A673 (cell line): ENCODE results near the gene KCMF1. TPM values are rescaled to one million over a fixed set of nuclear protein-coding genes. Genes with fewer than 3 reads are reported as not detected.

Experiments
- BruUV-seq: library from RNA; stranded (reverse); fragments of 400-500 nt; replicated peaks from 2 replicates; lab custom pipeline; 2021; lab: Mats Ljungman, UMichigan
- CTCF ChIA-PET: fragments of 300-600 bp; sonication (Branson Sonifier 250); formaldehyde crosslinking; loops from one replicate; lab custom pipeline; 2022; ENCODE audit warnings: antibody characterized with exemption; lab: Charles Lee
- POLR2A ChIA-PET: fragments of 300-600 bp; sonication (Branson Sonifier 250); formaldehyde crosslinking; loops from one replicate; lab custom pipeline; 2022; ENCODE audit warnings: antibody characterized with exemption; ENCODE audit not compliant: low non-redundant PET; lab: Charles Lee
- DNase-seq: peaks from one replicate; pipeline ENCODE4 v3.0.0-alpha.2; 2015; ENCODE audit warnings: low spot score
- H3K27ac ChIP-seq: fragments of 200-600 bp; sonication (generic); 2 replicates; pipeline ENCODE4 v1.5.1; 2016; ENCODE audit warnings: mixed run types, low read depth, mild to moderate bottlenecking, mixed read lengths, antibody characterized with exemption, low read length; ENCODE audit not compliant: poor library complexity, severe bottlenecking
- H3K27me3 ChIP-seq: fragments of 200-600 bp; sonication (generic); replicated peaks from 2 replicates; pipeline ENCODE4 v1.6.1; 2017; ENCODE audit warnings: mixed run types, low read depth, mild to moderate bottlenecking, mixed read lengths, antibody characterized with exemption, low read length; ENCODE audit not compliant: insufficient read depth, poor library complexity
- H3K36me3 ChIP-seq: fragments of 200-600 bp; sonication (generic); 2 replicates; pipeline ENCODE4 v1.6.1; 2016; ENCODE audit warnings: mixed run types, mild to moderate bottlenecking, mixed read lengths, antibody characterized with exemption, low read length; ENCODE audit not compliant: insufficient read depth, poor library complexity, severe bottlenecking
- H3K4me1 ChIP-seq: fragments of 200-600 bp; sonication (generic); 2 replicates; pipeline ENCODE4 v1.6.1; 2017; ENCODE audit warnings: mixed run types, mild to moderate bottlenecking, mixed read lengths, antibody characterized with exemption, low read length; ENCODE audit not compliant: insufficient read depth, poor library complexity, severe bottlenecking
- H3K4me3 ChIP-seq: fragments of 200-600 bp; sonication (generic); 2 replicates; pipeline ENCODE4 v1.5.1; 2016; ENCODE audit warnings: low read depth, mixed run types, mild to moderate bottlenecking, mixed read lengths, low read length; ENCODE audit not compliant: poor library complexity, severe bottlenecking
- H3K9me3 ChIP-seq: fragments of 200-600 bp; sonication (generic); 2 replicates; pipeline ENCODE4 v1.6.1; 2016; ENCODE audit warnings: mixed run types, low read depth, mild to moderate bottlenecking, mixed read lengths, antibody characterized with exemption, low read length; ENCODE audit not compliant: poor library complexity, severe bottlenecking
- EZH2 ChIP-seq: fragments of 200-600 bp; sonication (generic); IDR thresholded peaks from 2 replicates; pipeline ENCODE4 v1.6.1; 2017; ENCODE audit warnings: borderline replicate concordance, low read depth, mild to moderate bottlenecking, mixed read lengths, antibody characterized with exemption, low read length; ENCODE audit not compliant: poor library complexity, severe bottlenecking
- intact Hi-C: fragments of 100-400 bp; cut with micrococcal nuclease; formaldehyde crosslinking; loops from one replicate; pipeline ENCODE4 v1.10.0; 2022; ENCODE audit not compliant: unreplicated experiment
- total RNA-seq: library from RNA; stranded (reverse); gene quantifications from 2 replicates; pipeline ENCODE4 v1.2.3, GENCODE V29; 2021
- TF ChIP-seq, protein P1 (sequence below): fragments of 300-800, 200-600 bp; sonication (generic); conservative IDR thresholded peaks from 2 replicates; pipeline ENCODE4 v1.5.1; 2017; ENCODE audit warnings: low read depth, mild to moderate bottlenecking, antibody characterized with exemption, low read length, moderate library complexity, mixed read lengths

The KCMF1 gene
- total RNA-seq, 1 experiment from 2014 or later, result 110 TPM

GRCh38 chr2:84989422-84989821, 18.5 kb downstream of the KCMF1 start:
- POLR2A ChIA-PET, result no interaction called here
- DNase-seq, result no peak
- intact Hi-C loops, result no loop called here
- TF ChIP-seq, protein P1, sequence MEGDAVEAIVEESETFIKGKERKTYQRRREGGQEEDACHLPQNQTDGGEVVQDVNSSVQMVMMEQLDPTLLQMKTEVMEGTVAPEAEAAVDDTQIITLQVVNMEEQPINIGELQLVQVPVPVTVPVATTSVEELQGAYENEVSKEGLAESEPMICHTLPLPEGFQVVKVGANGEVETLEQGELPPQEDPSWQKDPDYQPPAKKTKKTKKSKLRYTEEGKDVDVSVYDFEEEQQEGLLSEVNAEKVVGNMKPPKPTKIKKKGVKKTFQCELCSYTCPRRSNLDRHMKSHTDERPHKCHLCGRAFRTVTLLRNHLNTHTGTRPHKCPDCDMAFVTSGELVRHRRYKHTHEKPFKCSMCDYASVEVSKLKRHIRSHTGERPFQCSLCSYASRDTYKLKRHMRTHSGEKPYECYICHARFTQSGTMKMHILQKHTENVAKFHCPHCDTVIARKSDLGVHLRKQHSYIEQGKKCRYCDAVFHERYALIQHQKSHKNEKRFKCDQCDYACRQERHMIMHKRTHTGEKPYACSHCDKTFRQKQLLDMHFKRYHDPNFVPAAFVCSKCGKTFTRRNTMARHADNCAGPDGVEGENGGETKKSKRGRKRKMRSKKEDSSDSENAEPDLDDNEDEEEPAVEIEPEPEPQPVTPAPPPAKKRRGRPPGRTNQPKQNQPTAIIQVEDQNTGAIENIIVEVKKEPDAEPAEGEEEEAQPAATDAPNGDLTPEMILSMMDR, result no peak
- TF ChIP-seq EZH2, result no peak
- H3K9me3 ChIP-seq, result no peaks in the 10 kb centered on the region
- BruUV-seq, result no TSS peak
- H3K27me3 ChIP-seq, result no peaks in the 10 kb centered on the region
- H3K36me3 ChIP-seq, result no peaks in the 10 kb centered on the region
- CTCF ChIA-PET, result no interaction called here
- no peaks in the 10 kb centered on the region for H3K4me1 ChIP-seq
- H3K27ac ChIP-seq, result no peak overlapping the region
- no peak overlapping the region for H3K4me3 ChIP-seq

DNA sequence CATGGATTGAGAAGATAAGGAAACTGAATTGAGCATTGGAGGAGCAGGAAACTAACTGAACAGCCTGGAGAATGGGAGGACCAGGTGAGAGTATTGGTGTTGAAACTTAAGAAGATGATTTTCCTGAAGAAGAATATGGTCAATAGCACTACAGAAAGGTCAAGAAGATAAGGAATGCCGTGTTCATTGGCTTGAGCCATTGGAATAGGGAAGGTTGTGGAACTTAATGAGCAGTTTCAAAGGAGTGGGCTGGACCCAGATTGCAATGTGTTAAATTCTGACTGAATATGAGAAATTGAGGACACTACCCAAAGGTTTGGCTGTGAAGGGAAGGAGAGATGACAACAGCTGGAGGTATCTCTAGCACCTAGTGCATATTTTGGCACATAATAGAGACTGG, 19.0 kb downstream of the KCMF1 start:
- no peak overlapping the region for H3K27ac ChIP-seq
- no peak for DNase-seq
- intact Hi-C loops, result no loop called here
- BruUV-seq, result no TSS peak
- H3K9me3 ChIP-seq, result no peaks in the 10 kb centered on the region
- no peaks in the 10 kb centered on the region for H3K4me1 ChIP-seq
- H3K4me3 ChIP-seq, result no peak overlapping the region
- no peaks in the 10 kb centered on the region for H3K27me3 ChIP-seq
- CTCF ChIA-PET, result no interaction called here
- no peak for TF ChIP-seq EZH2
- TF ChIP-seq, protein P1, result no peak
- POLR2A ChIA-PET, result no interaction called here
- no peaks in the 10 kb centered on the region for H3K36me3 ChIP-seq

- CTCF ChIA-PET, result no interaction called here
- DNase-seq, result no peak
These were observed 20.6 kb downstream of the KCMF1 start for GRCh38 chr2:84991404-84992160.

More at GRCh38 chr2:84991404-84992160, 20.6 kb downstream of the KCMF1 start:
- POLR2A ChIA-PET, result no interaction called here
- no peak overlapping the region for H3K27ac ChIP-seq
- no TSS peak for BruUV-seq
- no peak for TF ChIP-seq EZH2
- TF ChIP-seq, protein P1, result no peak
- no peaks in the 10 kb centered on the region for H3K36me3 ChIP-seq
- H3K27me3 ChIP-seq, result no peaks in the 10 kb centered on the region
- H3K4me1 ChIP-seq, result peaks cover 3% of the 10 kb centered on the region
- no peak overlapping the region for H3K4me3 ChIP-seq
- H3K9me3 ChIP-seq, result no peaks in the 10 kb centered on the region
- intact Hi-C loops, result no loop called here
